NCI-H524 treated with DMSO at 0.1 percent for 48 hours (cell line): ENCODE measurements around the gene CETP.

Source experiments
- DNase-seq: peaks from one replicate; lab custom pipeline; 2025; lab: John Stamatoyannopoulos, UW

Gene CETP

DNA sequence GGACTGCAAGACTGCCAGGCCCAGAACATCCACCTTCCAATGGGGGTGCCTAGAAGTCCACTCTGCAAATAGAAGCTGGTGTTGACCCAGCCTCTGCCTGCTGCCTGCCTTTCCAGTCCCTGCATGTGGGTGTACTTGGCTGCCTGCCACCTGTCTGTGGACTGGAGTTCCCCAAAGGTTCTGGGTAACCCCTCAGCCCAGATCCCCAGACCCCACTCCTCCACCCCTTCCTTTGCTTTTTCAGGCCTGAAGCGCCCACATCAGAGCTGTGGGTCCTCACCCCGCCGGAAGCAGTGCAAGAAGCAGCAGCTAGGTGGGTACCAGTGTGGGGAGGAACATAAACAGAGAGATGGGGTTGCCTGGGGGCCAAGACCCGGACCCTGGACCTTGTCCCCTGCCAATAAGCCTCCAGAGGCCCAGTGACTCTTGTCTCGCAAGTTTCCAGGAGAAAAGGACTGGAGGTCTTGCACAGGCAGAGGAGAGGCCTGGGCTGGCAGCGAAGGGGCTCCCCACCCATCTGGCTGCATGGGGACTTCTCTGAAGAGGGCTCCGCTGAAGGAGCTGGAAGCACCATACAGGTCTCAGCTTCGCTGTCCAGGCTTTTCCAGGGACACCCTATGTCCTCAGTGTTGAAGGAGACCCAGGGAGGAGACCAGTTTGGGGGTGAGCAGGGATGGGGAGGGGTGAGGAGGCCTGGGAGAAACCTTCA lies 61.9 kb downstream of the CETP start:
- DNase-seq, result no peak

- no peak for DNase-seq
Observed at GRCh38 chr16:57024894-57025680, 63.3 kb downstream of the CETP start.

DNA sequence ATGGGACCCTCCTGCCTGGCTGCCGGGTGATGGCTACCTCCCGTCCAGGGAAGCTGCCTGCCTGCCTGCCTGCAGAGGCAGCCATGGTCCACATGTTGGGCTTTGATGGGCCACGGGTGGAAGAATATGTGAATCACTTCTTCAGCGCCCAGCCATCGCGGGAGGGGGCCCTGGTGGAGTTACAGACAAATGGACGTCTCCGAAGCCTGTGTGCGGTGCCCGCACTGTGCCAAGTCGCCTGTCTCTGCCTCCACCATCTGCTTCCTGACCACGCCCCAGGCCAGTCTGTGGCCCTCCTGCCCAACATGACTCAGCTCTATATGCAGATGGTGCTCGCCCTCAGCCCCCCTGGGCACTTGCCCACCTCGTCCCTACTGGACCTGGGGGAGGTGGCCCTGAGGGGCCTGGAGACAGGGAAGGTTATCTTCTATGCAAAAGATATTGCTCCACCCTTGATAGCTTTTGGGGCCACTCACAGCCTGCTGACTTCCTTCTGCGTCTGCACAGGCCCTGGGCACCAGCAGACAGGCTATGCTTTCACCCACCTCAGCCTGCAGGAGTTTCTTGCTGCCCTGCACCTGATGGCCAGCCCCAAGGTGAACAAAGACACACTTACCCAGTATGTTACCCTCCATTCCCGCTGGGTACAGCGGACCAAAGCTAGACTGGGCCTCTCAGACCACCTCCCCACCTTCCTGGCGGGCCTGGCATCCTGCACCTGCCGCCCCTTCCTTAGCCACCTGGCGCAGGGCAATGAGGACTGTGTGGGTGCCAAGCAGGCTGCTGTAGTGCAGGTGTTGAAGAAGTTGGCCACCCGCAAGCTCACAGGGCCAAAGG lies 64.4 kb downstream of the CETP start:
- no peak for DNase-seq

- DNase-seq, result no peak
Observed at GRCh38 chr16:57026778-57027062, 65.0 kb downstream of the CETP start.

DNA sequence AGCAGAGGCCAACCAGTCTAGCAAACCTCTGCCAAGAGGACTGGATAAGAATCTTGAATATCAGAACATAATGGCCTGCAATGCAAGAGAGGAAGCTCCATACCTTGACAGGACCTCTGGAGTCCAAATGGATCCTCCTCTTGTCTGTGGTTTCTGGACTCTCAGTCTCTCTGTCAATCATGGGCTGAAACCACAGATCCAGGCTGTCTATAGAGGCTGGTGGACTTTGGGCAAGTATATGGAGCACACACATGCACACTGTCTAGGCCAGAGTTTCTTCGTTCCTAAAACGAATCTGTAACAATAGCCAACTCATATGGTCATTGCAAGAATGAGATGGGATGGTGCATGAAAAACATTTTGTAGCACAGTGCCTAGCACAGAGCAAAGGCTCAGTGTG lies 65.3 kb downstream of the CETP start:
- no peak for DNase-seq

GRCh38 chr16:57028086-57028485 lies 66.3 kb downstream of the CETP start:
- DNase-seq, result no peak

GRCh38 chr16:57029161-57030160 lies 67.7 kb downstream of the CETP start:
- DNase-seq, result no peak

GRCh38 chr16:57030346-57030902 lies 68.7 kb downstream of the CETP start:
- DNase-seq, result no peak

- no peak for DNase-seq
Observed at GRCh38 chr16:57031156-57031555, 69.4 kb downstream of the CETP start.

DNA sequence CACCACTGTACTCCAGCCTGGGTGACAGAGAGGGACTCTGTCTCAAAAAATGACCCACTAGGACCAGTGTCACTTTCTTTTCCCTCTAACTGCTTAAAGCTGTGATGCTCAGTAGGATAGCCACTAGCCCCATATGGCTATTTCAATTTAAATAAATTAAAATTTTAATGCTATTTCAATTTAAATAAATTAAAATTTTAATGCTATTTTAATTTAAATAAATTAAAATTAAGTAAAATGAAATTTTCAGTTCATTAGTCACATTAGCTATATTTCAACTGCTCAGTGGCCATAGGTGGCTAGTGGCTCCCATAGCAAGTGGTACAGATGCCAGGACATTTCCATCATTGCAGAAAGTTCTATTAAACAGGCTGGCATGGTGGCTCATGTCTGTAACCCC lies 70.6 kb downstream of the CETP start:
- no peak for DNase-seq

DNA sequence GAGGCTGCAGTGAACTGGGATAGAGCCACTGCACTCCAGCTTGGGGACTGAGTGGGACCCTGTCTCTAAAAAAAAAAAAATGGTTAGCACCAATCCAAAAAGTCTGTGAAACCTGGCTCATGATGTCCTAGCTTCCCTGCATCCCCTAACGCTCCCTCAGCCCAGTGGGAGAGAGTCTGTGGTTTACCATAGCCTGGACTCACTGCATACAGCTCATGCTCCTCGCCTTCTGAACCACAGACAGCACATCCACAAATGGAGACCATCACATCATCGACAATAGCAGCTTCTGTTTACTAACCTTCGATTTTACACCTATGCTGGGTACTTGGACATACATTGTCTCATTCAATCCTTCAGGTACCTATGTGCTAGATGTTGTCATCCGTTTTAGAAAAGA lies 71.2 kb downstream of the CETP start:
- no peak for DNase-seq
